Kidney tubule cell (primary cell): Measurements from ENCODE around the gene STYX.

Experiments used
- DNase-seq: peaks from one replicate; pipeline ENCODE4 v3.0.0-alpha.2; 2018; ENCODE audit warnings: low spot score

The STYX gene

GRCh38 chr14:52790011-52790755, 60.2 kb downstream of the STYX start:
- no peak for DNase-seq

GRCh38 chr14:52790756-52791222, 60.8 kb downstream of the STYX start:
- no peak for DNase-seq

GRCh38 chr14:52791223-52792096, 61.5 kb downstream of the STYX start, which contains the start of gene GNPNAT1:
Gene GNPNAT1, minus strand, starts transcription at chr14:52791607. Its CDS starts 6,957 bp downstream, at chr14:52784650.
- peak; percentile 96 for DNase-seq

- no peak for DNase-seq
Observed at GRCh38 chr14:52792097-52792415, 62.1 kb downstream of the STYX start.

GRCh38 chr14:52793061-52793460, 63.1 kb downstream of the STYX start:
- DNase-seq = no peak

- no peak for DNase-seq
Observed at GRCh38 chr14:52797653-52798052, 67.7 kb downstream of the STYX start.

GRCh38 chr14:52798826-52799225, 68.9 kb downstream of the STYX start:
- DNase-seq = no peak

GRCh38 chr14:52801014-52801712, 71.2 kb downstream of the STYX start:
- peak; percentile 96 for DNase-seq

GRCh38 chr14:52802597-52802996, 72.6 kb downstream of the STYX start:
- DNase-seq = peak; percentile 62

GRCh38 chr14:52806115-52806514, 76.1 kb downstream of the STYX start:
- DNase-seq = no peak

- no peak for DNase-seq
Observed at GRCh38 chr14:52808101-52808500, 78.1 kb downstream of the STYX start.

- no peak for DNase-seq
Observed at GRCh38 chr14:52821805-52822250, 91.9 kb downstream of the STYX start.

GRCh38 chr14:52824462-52824861, 94.5 kb downstream of the STYX start:
- DNase-seq = no peak
